Jurkat, Clone E6-1 (cell line): Measurements from ENCODE around the gene ZNF200. TPM values are rescaled to one million over a fixed set of nuclear protein-coding genes. Genes with fewer than 3 reads are reported as not detected.
"Not testable (repeated sequence)": the region's sequence is repeated elsewhere in the genome, so short reads cannot be mapped to it uniquely, and the experiment has no call there.

ENCODE experiments used
- DNase-seq: peaks from one replicate; pipeline ENCODE4 v3.0.0-alpha.2; 2011; ENCODE audit warnings: low read depth, low spot score
- H3K4me3 ChIP-seq: 2 replicates; pipeline ENCODE4 v1.5.1; 2011; ENCODE audit warnings: mild to moderate bottlenecking, low read length, control low read depth, moderate library complexity
- polyA plus RNA-seq: library from polyadenylated mRNA; unstranded; fragments of >200 nt; gene quantifications from one replicate; pipeline ENCODE4 v1.2.1, GENCODE V29; 2012; ENCODE audit warnings: missing spikeins; ENCODE audit not compliant: insufficient read length, insufficient read depth

Gene ZNF200
- 5.7 TPM for polyA plus RNA-seq

DNA sequence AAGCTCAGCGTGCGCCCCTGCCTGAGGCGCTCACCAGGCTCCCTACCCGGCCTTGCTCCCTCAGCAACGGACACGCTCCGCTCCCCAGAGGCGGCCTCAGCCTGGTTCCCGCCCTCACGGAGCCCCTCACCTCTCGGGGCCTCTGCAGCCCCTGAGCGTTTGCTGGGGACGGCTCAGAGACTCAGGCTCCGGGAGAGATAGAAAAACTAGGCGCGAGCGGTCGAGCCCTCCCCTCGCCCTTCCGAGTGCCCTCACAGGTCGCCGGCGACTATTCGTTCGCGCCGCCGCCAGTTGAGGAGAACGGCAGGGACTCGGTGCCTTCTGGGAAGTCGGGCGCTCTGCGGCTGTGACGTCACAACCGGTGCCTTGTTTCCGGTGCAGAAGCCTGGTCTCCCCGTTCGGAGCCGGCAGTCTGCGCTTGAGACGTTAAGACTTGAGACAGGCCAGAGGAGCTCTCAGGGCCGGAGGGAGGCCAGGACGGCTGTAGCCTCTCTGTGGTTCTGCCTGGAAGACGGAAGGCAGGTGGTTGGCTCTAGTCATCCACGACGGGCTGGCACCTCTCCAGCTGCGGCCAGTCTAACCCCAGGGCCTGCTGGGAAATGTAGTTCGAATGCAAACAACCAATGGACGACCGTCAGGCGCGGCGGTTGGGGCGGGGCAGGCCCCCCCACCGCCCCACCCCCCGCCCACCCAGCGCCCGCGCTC is at the start of gene ZNF200:
Gene ZNF200 (minus strand): TSS at position 302 of the 705 bp plus-strand sequence. CDS start 1,403 bp downstream, outside the sequence.
- peak within 1 kb of the TSS; percentile 88 for H3K4me3 ChIP-seq
- peak; percentile 90 for DNase-seq

- DNase-seq = no peak
- H3K4me3 ChIP-seq = peak overlapping the region; percentile 92
Observed at GRCh38 chr16:3283543-3284447, 48.8 kb upstream of the ZNF200 start.

DNA sequence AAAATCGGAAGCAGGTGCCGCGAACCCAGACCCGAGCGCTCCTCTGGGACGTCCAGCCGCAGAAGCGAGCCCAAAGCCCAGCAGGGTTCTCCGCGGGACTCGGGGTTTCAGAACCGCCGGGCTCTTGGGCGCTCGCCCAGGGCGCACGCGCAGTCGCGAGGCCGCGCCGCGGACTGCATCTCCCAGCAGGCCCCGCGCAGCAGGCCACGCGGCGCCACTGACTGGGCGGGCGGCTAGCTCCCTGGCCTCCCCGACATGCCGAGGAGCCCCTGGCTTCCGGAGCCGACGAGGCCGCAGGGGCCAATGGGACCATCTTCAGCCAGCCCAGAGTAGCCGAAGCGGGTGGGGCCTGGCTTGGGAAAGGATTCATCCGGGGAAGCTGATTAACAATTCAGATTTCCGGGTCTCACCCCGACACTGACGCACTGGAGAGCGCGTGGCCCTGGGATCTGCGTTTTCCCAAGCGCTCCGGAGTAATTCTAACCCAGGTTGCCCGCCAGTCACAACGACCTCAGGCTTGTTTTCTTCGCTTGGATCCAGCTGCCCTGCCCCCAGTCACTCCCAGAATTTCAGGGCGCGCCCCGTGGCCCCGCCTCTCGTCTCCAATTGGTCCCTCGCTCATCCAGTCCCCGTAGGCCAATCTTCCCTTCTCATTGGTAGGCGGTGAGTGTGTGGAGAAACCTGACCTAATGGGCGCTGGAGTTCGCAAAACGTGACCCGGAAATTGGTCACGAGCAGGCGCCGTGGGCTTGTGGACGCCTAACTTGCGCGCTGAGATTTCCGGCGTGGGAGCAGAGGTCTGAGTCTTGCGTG is 48.0 kb upstream of the ZNF200 start, which contains the start of gene ZNF263:
Gene ZNF263 (plus strand): TSS at position 762 of the 813 bp plus-strand sequence. CDS start 328 bp downstream, outside the sequence.
- H3K4me3 ChIP-seq = peak within 1 kb of the TSS; percentile 92
- peak; percentile 98 for DNase-seq

- DNase-seq = no peak
- peak overlapping the region; percentile 92 for H3K4me3 ChIP-seq
Observed at GRCh38 chr16:3282103-3282729, 47.3 kb upstream of the ZNF200 start.

DNA sequence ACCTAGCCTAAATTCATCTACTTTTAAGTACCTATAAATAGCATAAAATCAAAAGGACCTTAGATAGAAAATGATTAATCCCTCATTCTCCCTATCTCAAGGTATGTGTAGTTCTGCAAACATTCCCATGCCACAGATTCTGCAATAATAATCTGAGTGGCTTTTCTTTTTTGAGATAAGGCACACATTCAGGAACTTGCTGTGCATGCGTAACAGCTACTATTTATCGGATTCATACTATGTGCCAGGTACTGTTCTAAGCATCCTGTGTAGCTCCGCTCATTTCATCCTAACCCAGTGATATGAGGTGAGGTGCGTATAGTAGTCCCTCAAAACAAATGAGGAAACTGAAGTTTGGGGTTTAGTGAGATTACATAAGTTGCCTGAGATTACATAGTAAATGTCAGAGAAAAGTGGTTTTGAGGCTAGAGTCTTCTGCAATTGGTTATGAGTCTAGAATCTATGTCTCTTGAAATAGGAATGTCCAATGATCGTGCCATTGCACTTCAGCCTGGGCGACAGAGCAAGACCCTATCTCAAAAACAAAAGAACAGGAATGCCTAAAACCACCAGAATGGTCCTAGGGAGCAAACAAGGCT is 46.4 kb upstream of the ZNF200 start:
- H3K4me3 ChIP-seq = no peak overlapping the region
- DNase-seq = no peak

GRCh38 chr16:3276679-3277078 is 41.7 kb upstream of the ZNF200 start:
- DNase-seq = no peak
- H3K4me3 ChIP-seq = no peak overlapping the region

DNA sequence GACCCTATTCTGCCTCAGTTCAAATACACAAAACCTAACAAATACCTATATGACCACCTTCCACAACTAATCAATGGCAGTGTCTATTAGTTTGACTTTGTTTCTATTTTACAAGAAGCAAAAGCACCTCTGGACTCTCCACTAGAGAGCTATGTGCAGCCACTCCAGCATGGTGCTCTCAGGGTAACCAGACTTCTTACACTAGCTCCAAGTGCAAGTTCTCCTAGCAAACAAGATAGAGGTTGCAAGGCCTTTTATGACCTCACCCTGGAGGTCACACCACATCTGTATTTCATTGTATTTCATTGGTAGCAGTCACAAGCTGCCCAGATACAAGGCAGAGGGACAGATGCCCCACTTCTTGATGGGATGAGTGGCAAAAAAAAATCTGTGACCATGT is 40.0 kb upstream of the ZNF200 start:
- DNase-seq = no peak
- H3K4me3 ChIP-seq = no peak overlapping the region

- peak; percentile 63 for DNase-seq
- no peak overlapping the region for H3K4me3 ChIP-seq
Observed at GRCh38 chr16:3274490-3274889, 39.5 kb upstream of the ZNF200 start.

- DNase-seq, H3K4me3 ChIP-seq: not testable (repeated sequence)
Observed at GRCh38 chr16:3271281-3271680, 36.3 kb upstream of the ZNF200 start.

- DNase-seq, H3K4me3 ChIP-seq: not testable (repeated sequence)
Observed at GRCh38 chr16:3270718-3271117, 35.8 kb upstream of the ZNF200 start.

DNA sequence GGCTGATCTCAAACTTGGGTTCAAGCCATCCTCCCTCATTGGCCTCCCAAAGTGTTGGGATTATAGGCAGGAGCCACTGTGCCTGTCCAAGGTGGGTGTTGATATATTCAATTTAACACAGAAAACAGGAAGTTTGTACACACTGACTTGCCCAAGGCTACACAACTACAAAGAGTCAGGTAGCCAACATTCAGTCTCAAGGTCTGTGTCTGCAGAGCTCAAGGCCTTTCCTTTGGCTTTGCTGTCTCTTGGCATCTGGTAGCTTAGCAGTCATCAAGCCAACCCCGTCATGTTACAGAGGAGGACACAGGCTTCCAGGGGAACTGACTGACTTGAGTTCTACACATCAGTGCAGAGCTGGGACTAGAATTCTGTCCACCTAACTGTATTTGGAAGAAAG is 33.3 kb upstream of the ZNF200 start:
- no peak overlapping the region for H3K4me3 ChIP-seq
- no peak for DNase-seq

DNA sequence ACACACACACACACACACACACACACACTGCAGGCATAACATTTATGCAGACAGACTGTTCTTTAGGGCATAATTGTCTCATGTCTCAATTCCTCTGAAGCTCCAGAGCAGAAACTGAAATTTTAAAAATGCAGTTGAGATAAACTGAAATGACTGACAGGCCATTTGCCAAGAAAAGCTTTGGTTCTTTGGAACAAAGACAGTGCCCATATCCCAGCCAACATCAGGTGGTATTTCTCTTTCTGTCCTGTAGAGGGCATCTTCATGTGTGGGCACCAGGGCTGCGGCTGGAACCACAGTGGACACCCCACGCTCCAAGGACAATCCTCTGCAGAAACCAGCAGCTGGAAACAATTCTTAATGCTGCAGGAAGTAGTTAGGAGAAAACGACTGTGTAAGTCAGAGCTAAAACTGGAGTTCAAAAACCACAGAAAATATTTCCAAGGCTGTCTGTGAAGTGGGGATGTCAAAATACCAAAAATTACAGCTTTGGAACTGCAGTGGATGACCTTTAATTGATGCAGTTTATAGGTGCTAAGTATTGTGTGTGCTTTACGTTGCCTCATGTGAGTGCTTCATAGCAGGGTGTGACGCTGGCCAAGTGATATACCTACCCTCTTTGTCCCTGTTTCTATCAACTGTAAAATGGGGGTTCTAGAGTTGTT is 32.0 kb upstream of the ZNF200 start:
- peak; percentile 45 for DNase-seq
- H3K4me3 ChIP-seq = no peak overlapping the region

GRCh38 chr16:3264137-3265036 is 29.4 kb upstream of the ZNF200 start:
- peak; percentile 97 for DNase-seq
- peak overlapping the region; percentile 65 for H3K4me3 ChIP-seq

- no peak for DNase-seq
- no peak overlapping the region for H3K4me3 ChIP-seq
Observed at GRCh38 chr16:3262517-3262916, 27.6 kb upstream of the ZNF200 start.

GRCh38 chr16:3259836-3260235 is 24.9 kb upstream of the ZNF200 start:
- DNase-seq = no peak
- no peak overlapping the region for H3K4me3 ChIP-seq

GRCh38 chr16:3256866-3257465 is 22.0 kb upstream of the ZNF200 start:
- H3K4me3 ChIP-seq = no peak overlapping the region
- DNase-seq = no peak
